DND-41 (cell line): ENCODE data around the gene PDE3B.

ENCODE experiments used
- ATAC-seq: fragments of 200-7000 bp; cut with Tn5 transposase; 3 replicates; pipeline ENCODE4 v1.9.1; 2021; ENCODE audit warnings: low read depth; ENCODE audit not compliant: insufficient read depth
- DNase-seq: peaks from one replicate; pipeline ENCODE4 v3.0.0-alpha.2; 2020
- H2AFZ ChIP-seq: 2 replicates; pipeline ENCODE4 v1.6.0; 2012; ENCODE audit warnings: low read depth, low read length
- H3K27ac ChIP-seq: 2 replicates; pipeline ENCODE4 v1.5.1; 2012; ENCODE audit warnings: low read length, inconsistent platforms
- H3K27me3 ChIP-seq: fragments of 200-600 bp; sonication (generic); 2 replicates; pipeline ENCODE4 v1.6.0; 2012; ENCODE audit warnings: low read length, mild to moderate bottlenecking, inconsistent platforms; ENCODE audit not compliant: insufficient read depth, poor library complexity
- H3K36me3 ChIP-seq: 2 replicates; pipeline ENCODE4 v1.5.1; 2012; ENCODE audit warnings: low read length, inconsistent platforms; ENCODE audit not compliant: insufficient read depth
- H3K4me1 ChIP-seq: 2 replicates; pipeline ENCODE4 v1.5.1; 2012; ENCODE audit warnings: mild to moderate bottlenecking, low read length; ENCODE audit not compliant: insufficient read depth
- H3K4me2 ChIP-seq: 2 replicates; pipeline ENCODE4 v1.6.0; 2012; ENCODE audit warnings: mild to moderate bottlenecking, moderate library complexity, low read length, inconsistent platforms; ENCODE audit not compliant: insufficient read depth
- H3K4me3 ChIP-seq, 2 experiments: fragments of 200-600 bp in 1 of 2; shearing (Covaris generic) in 1 of 2; 2 replicates each; pipeline ENCODE4 v1.5.1; 2012 to 2016; ENCODE audit warnings: inconsistent platforms in 2 of 2, low read length in 2 of 2, mild to moderate bottlenecking in 2 of 2, low read depth in 1 of 2, moderate library complexity in 1 of 2
- H3K79me2 ChIP-seq: 2 replicates; pipeline ENCODE4 v1.6.0; 2012; ENCODE audit warnings: low read length, inconsistent platforms; ENCODE audit not compliant: insufficient read depth
- H3K9ac ChIP-seq: 2 replicates; pipeline ENCODE4 v1.6.0; 2012; ENCODE audit warnings: low read depth, mild to moderate bottlenecking, inconsistent platforms, low read length, moderate library complexity
- H3K9me3 ChIP-seq: 2 replicates; pipeline ENCODE4 v1.5.1; 2012; ENCODE audit warnings: low read length, moderate library complexity, mild to moderate bottlenecking, inconsistent platforms; ENCODE audit not compliant: insufficient read depth, severe bottlenecking
- H4K20me1 ChIP-seq: 2 replicates; pipeline ENCODE4 v1.6.0; 2012; ENCODE audit warnings: low read length; ENCODE audit not compliant: insufficient read depth
- CTCF ChIP-seq: IDR thresholded peaks from 2 replicates; pipeline ENCODE4 v1.5.1; 2012; ENCODE audit warnings: borderline replicate concordance, low read length, moderate library complexity, mild to moderate bottlenecking; ENCODE audit not compliant: poor library complexity, severe bottlenecking; ENCODE audit errors: extremely low read depth
- EZH2 ChIP-seq: IDR thresholded peaks from 3 replicates; pipeline ENCODE4 v1.6.1; 2012; ENCODE audit warnings: borderline replicate concordance, low read depth, mild to moderate bottlenecking, moderate library complexity, low read length, inconsistent platforms; ENCODE audit not compliant: severe bottlenecking

The PDE3B gene

GRCh38 chr11:14854057-14854456, 210.5 kb downstream of the PDE3B start:
- Histone ChIP-seq H3K4me3 (no peak overlapping the region), H3K4me1 (peaks cover 4% of the 10 kb centered on the region; the same call in 1 of the 2 replicates), H4K20me1 (no peaks in the 10 kb centered on the region), H3K9ac (no peak overlapping the region), H3K4me2 (no peak overlapping the region), H3K36me3 (no peaks in the 10 kb centered on the region), H3K79me2 (no peaks in the 10 kb centered on the region), H3K9me3 (no peaks in the 10 kb centered on the region), H3K27ac (no peak overlapping the region), H3K27me3 (no peaks in the 10 kb centered on the region), H2AFZ (no peak overlapping the region)
- TF ChIP-seq CTCF: no peak
- no peak for TF ChIP-seq EZH2
- ATAC-seq (no peak), DNase-seq (no peak)

- Histone ChIP-seq H3K27ac (no peak overlapping the region), H3K9ac (no peak overlapping the region), H3K27me3 (no peaks in the 10 kb centered on the region), H3K36me3 (no peaks in the 10 kb centered on the region), H2AFZ (no peak overlapping the region), H3K4me3 (no peak overlapping the region), H4K20me1 (no peaks in the 10 kb centered on the region), H3K4me2 (no peak overlapping the region), H3K4me1 (peaks cover 4% of the 10 kb centered on the region; the same call in 1 of the 2 replicates), H3K9me3 (no peaks in the 10 kb centered on the region), H3K79me2 (no peaks in the 10 kb centered on the region)
- TF ChIP-seq EZH2 (no peak), CTCF (no peak)
- no peak for DNase-seq
- ATAC-seq: no peak
Observed at GRCh38 chr11:14855890-14856289, 212.3 kb downstream of the PDE3B start.

GRCh38 chr11:14857621-14858020, 214.0 kb downstream of the PDE3B start:
- no peaks in the 10 kb centered on the region for H4K20me1 ChIP-seq
- peaks cover 9% of the 10 kb centered on the region for H3K36me3 ChIP-seq
- no peaks in the 10 kb centered on the region for H3K27me3 ChIP-seq
- no peak overlapping the region for H3K4me3 ChIP-seq
- no peak overlapping the region for H3K9ac ChIP-seq
- H3K4me1 ChIP-seq: no peaks in the 10 kb centered on the region
- ATAC-seq (no peak), DNase-seq (no peak)
- H3K79me2 ChIP-seq: no peaks in the 10 kb centered on the region
- H3K9me3 ChIP-seq: no peaks in the 10 kb centered on the region
- no peak overlapping the region for H2AFZ ChIP-seq
- H3K4me2 ChIP-seq: no peak overlapping the region
- H3K27ac ChIP-seq: no peak overlapping the region
- TF ChIP-seq CTCF (no peak), EZH2 (no peak)

GRCh38 chr11:14858404-14858803, 214.8 kb downstream of the PDE3B start:
- H3K27me3 ChIP-seq: no peaks in the 10 kb centered on the region
- H3K4me1 ChIP-seq: no peaks in the 10 kb centered on the region
- H3K36me3 ChIP-seq: peaks cover 13% of the 10 kb centered on the region
- no peaks in the 10 kb centered on the region for H4K20me1 ChIP-seq
- ATAC-seq (no peak), DNase-seq (no peak)
- no peak overlapping the region for H3K9ac ChIP-seq
- no peak overlapping the region for H3K4me2 ChIP-seq
- TF ChIP-seq CTCF (no peak), EZH2 (no peak)
- no peaks in the 10 kb centered on the region for H3K79me2 ChIP-seq
- H3K4me3 ChIP-seq: no peak overlapping the region
- H3K9me3 ChIP-seq: no peaks in the 10 kb centered on the region
- H3K27ac ChIP-seq: no peak overlapping the region
- H2AFZ ChIP-seq: no peak overlapping the region
